ENCODE data around the gene CCSER1.

Gene CCSER1

DNA sequence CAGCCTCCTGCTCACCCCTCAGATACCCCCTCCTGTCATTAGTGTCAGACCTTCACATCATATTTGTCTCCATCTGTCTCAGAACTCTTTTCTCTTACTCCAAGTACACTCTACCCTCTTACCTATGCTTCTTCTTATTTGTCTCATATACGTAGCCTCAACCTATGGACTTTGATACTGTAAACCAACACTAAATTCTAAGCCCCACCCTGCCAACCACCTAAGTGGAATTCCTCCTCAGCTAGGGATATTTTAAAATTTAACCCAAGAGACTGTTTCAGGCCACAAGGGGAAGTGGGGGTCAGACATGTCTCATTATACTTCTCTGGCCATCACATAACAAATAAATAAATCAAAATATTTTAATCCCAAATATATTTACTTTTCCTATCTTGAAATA, 1398.4 kb downstream of the CCSER1 start:
- DNase-seq (ENCODE audit: insufficient read length, low spot score) (no peak), FAIRE-seq (no peak)
- TF ChIP-seq, protein P1, sequence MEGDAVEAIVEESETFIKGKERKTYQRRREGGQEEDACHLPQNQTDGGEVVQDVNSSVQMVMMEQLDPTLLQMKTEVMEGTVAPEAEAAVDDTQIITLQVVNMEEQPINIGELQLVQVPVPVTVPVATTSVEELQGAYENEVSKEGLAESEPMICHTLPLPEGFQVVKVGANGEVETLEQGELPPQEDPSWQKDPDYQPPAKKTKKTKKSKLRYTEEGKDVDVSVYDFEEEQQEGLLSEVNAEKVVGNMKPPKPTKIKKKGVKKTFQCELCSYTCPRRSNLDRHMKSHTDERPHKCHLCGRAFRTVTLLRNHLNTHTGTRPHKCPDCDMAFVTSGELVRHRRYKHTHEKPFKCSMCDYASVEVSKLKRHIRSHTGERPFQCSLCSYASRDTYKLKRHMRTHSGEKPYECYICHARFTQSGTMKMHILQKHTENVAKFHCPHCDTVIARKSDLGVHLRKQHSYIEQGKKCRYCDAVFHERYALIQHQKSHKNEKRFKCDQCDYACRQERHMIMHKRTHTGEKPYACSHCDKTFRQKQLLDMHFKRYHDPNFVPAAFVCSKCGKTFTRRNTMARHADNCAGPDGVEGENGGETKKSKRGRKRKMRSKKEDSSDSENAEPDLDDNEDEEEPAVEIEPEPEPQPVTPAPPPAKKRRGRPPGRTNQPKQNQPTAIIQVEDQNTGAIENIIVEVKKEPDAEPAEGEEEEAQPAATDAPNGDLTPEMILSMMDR (IDR thresholded peaks at IDR 0.05; ENCODE audit: insufficient read depth, missing control alignments): no peak

GRCh38 chr4:91527056-91527455, 1399.9 kb downstream of the CCSER1 start:
- DNase-seq (ENCODE audit: insufficient read length, low spot score): no peak
- FAIRE-seq: no peak
- TF ChIP-seq, protein P1 (IDR thresholded peaks at IDR 0.05; ENCODE audit: insufficient read depth, missing control alignments): no peak

- DNase-seq (ENCODE audit: insufficient read length, low spot score) (no peak), FAIRE-seq (no peak)
- TF ChIP-seq, protein P1 (IDR thresholded peaks at IDR 0.05; ENCODE audit: insufficient read depth, missing control alignments): no peak
Measured at GRCh38 chr4:91567594-91567993, 1440.4 kb downstream of the CCSER1 start.

DNA sequence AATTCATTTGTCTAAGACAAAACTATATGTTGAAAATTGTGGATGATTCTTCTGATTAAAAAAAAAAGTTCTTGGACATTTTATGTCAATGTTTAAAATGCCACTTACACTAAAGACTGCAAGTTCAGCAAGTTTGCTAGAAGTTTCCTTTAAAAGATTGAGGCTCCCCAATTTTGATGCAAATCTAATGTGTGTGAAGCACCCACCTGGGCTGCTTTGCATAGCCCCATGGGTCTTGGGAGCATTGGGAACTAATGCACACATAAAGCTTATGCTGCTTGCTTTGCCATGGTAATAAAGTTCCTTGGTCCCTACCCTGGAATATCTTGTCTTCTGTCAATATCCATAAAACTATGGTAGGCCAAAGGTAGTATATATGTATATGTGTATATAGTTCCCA, 1450.7 kb downstream of the CCSER1 start:
- FAIRE-seq: no peak

DNA sequence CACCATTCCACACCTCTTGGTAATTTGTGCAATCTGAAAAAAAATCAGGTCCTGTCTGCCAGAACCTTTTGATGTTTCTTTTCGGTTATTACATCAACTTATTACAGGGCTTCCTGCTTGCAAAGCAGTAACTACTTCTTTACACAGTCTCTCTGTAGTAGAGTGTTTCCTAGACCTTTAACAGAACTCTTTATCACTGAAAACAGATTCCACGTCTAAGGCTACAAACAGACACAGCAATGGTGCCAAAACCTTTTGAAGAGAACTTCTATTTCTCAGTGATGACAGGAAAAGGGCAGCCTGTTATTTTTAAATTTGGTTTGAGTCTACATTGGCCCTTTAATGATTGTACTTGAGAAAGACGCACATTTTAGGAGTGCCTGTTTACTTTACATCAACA, 1463.1 kb downstream of the CCSER1 start:
- TF ChIP-seq, protein P1 (IDR thresholded peaks at IDR 0.05; ENCODE audit: insufficient read depth, missing control alignments): no peak
- DNase-seq (ENCODE audit: insufficient read length, low spot score) (no peak), FAIRE-seq (no peak)

More for the DNA sequence above, 1450.7 kb downstream of the CCSER1 start:
- no peak for DNase-seq (ENCODE audit: insufficient read length, low spot score)
- TF ChIP-seq, protein P1 (IDR thresholded peaks at IDR 0.05; ENCODE audit: insufficient read depth, missing control alignments): no peak

- TF ChIP-seq, protein P1 (IDR thresholded peaks at IDR 0.05; ENCODE audit: insufficient read depth, missing control alignments): no peak
- FAIRE-seq: no peak
Measured at GRCh38 chr4:91592125-91592524, 1464.9 kb downstream of the CCSER1 start.

DNA sequence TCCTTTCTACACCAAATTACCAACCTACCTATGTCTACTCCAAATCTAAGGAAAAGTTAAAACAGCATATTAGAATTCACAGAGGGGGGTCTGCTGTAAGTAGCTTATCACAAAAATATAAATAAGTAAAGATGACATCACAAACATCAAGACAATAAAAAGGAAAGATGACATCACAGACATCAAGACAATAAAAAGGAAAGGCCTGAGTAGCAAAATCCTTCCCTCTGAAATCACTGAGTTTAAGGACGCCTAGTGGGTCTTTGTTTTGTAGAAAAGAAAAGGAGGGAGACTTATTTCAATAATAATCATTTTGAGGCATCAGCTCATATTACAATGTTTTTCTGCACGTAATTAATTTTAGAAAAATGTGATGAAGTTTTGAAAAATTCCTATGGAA, 1469.5 kb downstream of the CCSER1 start:
- DNase-seq (ENCODE audit: insufficient read length, low spot score) (no peak), FAIRE-seq (no peak)
- TF ChIP-seq, protein P1 (IDR thresholded peaks at IDR 0.05; ENCODE audit: insufficient read depth, missing control alignments): no peak

More at GRCh38 chr4:91592125-91592524, 1464.9 kb downstream of the CCSER1 start:
- DNase-seq (ENCODE audit: insufficient read length, low spot score): no peak

Measured in D721Med (cell line).